Measurements from ENCODE around the gene ZC3HAV1.

GRCh38 chr7:139118805-139119485 is 9.4 kb upstream of the ZC3HAV1 start:
- TF ChIP-seq REST (IDR thresholded peaks at IDR 0.05; ENCODE audit: low read depth, low read length) (no peak), CTCF (IDR thresholded peaks at IDR 0.05) (no peak), FOXM1 (IDR thresholded peaks at IDR 0.05; ENCODE audit: low read depth) (no peak), RAD21 (IDR thresholded peaks at IDR 0.05; ENCODE audit: low read length) (no peak), YY1 (IDR thresholded peaks at IDR 0.05; ENCODE audit: low read depth) (no peak)

Measured in SK-N-SH (cell line).